OCI-LY7 (cell line): Measurements from ENCODE around the gene CABS1.

Experiments used
- CTCF ChIP-seq: fragments of 200-600 bp; sonication (generic); conservative IDR thresholded peaks from 2 replicates; pipeline ENCODE4 v1.5.1; 2014; ENCODE audit warnings: mild to moderate bottlenecking, antibody characterized with exemption, low read length, moderate library complexity, mixed read lengths
- EZH2phosphoT487 ChIP-seq: fragments of 200-600 bp; sonication (generic); IDR thresholded peaks from 2 replicates; pipeline ENCODE4 v1.6.1; 2018; ENCODE audit warnings: low read depth, borderline replicate concordance, mild to moderate bottlenecking, mixed run types, antibody characterized with exemption, low read length, moderate library complexity, mixed read lengths

- TF ChIP-seq CTCF: 0 out of 2 replicates have a peak, but pooled peaks have one; percentile 24
- TF ChIP-seq EZH2phosphoT487: no peak
These were observed 18.9 kb upstream of the CABS1 start for GRCh38 chr4:70315928-70316327.
